ENCODE results near the gene IFT25.

Gene IFT25

DNA sequence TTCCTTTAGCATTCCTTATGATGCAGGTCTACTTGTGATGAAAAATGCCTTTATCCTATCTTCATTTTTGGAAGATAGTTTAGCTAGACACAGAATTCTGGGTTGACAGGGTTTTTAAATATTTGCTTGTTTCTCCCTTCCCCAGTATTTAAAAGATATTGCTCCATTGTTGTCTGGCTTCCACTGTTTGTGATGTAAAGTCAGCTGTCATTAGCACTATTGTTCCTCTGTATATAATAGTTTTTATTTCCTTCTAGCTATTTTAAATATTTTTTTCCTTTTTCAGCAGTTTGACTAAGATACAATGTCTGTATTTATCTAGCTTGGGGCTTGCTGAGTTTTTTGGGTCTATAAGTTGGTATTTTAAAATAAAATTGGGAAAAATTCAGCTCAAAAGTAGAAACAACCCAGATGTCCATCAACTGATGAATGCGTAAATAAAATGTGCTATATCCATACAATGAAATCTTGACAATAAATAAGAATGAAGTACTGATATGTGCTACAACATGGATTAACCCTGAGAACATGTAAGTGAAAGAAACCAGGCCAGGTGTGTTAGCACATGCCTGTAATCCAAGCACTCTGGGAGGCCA, 11.2 kb downstream of the IFT25 start:
- Histone ChIP-seq H2AFZ (ENCODE audit: low read depth, low read length) (no peak overlapping the region), H3K36me3 (ENCODE audit: insufficient read depth, low read length) (peaks cover 26% of the 10 kb centered on the region), H3K9me3 (ENCODE audit: low read length) (peaks cover 10% of the 10 kb centered on the region), H3K27me3 (ENCODE audit: insufficient read depth, low read length) (no peaks in the 10 kb centered on the region), H3K4me3 (ENCODE audit: low read length) (no peak overlapping the region), H3K4me1 (ENCODE audit: insufficient read depth, low read length) (no peaks in the 10 kb centered on the region)

GRCh38 chr1:53931523-53931922, 14.0 kb downstream of the IFT25 start:
- Histone ChIP-seq H3K36me3 (ENCODE audit: insufficient read depth, low read length) (peaks cover 31% of the 10 kb centered on the region), H2AFZ (ENCODE audit: low read depth, low read length) (no peak overlapping the region), H3K4me1 (ENCODE audit: insufficient read depth, low read length) (no peaks in the 10 kb centered on the region), H3K27me3 (ENCODE audit: insufficient read depth, low read length) (no peaks in the 10 kb centered on the region), H3K4me3 (ENCODE audit: low read length) (no peak overlapping the region), H3K9me3 (ENCODE audit: low read length) (peaks cover 10% of the 10 kb centered on the region)

GRCh38 chr1:53930932-53931331, 14.6 kb downstream of the IFT25 start:
- Histone ChIP-seq H3K9me3 (ENCODE audit: low read length) (peaks cover 10% of the 10 kb centered on the region), H3K4me3 (ENCODE audit: low read length) (no peak overlapping the region), H3K36me3 (ENCODE audit: insufficient read depth, low read length) (peaks cover 30% of the 10 kb centered on the region), H3K27me3 (ENCODE audit: insufficient read depth, low read length) (no peaks in the 10 kb centered on the region), H2AFZ (ENCODE audit: low read depth, low read length) (no peak overlapping the region), H3K4me1 (ENCODE audit: insufficient read depth, low read length) (no peaks in the 10 kb centered on the region)

DNA sequence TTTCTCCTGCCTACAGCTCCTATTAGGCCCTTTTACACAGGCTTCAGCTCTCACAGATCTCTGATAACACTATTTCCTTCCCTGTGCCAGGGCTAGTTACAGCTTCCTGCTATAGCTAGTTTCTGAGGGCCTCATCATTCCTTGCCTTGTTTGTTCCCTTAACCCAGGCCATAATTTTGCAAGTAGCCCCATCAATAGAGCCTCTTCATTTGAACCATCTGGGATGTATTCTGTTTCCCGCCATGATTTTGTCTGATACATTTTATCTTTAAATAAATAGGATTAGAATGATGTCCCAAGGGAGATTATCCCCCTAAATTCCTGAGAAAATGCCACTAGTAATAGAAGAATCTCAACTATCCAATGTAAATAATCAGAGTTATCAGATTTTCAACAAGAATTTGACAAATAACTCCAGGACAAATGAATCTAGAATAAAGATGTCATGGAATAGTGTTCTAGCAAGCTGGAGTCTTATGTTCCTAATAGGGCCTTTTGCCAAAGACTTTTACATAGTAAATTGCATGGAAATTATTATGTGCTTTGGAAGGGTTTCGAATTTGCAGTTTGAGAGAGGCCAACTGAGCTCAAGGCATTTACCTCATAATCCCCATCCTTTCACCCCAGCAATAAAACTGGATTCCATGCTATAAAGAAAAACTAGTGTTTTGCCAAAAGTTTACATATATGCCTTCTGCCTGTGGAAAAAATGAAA, 16.1 kb downstream of the IFT25 start:
- H2AFZ ChIP-seq (ENCODE audit: low read depth, low read length): no peak overlapping the region
- no peaks in the 10 kb centered on the region for H3K27me3 ChIP-seq (ENCODE audit: insufficient read depth, low read length)
- no peaks in the 10 kb centered on the region for H3K4me1 ChIP-seq (ENCODE audit: insufficient read depth, low read length)
- H3K9me3 ChIP-seq (ENCODE audit: low read length): peaks cover 6% of the 10 kb centered on the region
- H3K36me3 ChIP-seq (ENCODE audit: insufficient read depth, low read length): peaks cover 27% of the 10 kb centered on the region
- H3K4me3 ChIP-seq (ENCODE audit: low read length): no peak overlapping the region

- no peaks in the 10 kb centered on the region for H3K27me3 ChIP-seq (ENCODE audit: insufficient read depth, low read length)
- peaks cover 3% of the 10 kb centered on the region for H3K9me3 ChIP-seq (ENCODE audit: low read length)
- H3K36me3 ChIP-seq (ENCODE audit: insufficient read depth, low read length): peaks cover 36% of the 10 kb centered on the region
- H2AFZ ChIP-seq (ENCODE audit: low read depth, low read length): no peak overlapping the region
- no peaks in the 10 kb centered on the region for H3K4me1 ChIP-seq (ENCODE audit: insufficient read depth, low read length)
- H3K4me3 ChIP-seq (ENCODE audit: low read length): no peak overlapping the region
Observed at GRCh38 chr1:53927376-53927881, 18.1 kb downstream of the IFT25 start.

- Histone ChIP-seq H3K4me3 (ENCODE audit: low read length) (no peak overlapping the region), H2AFZ (ENCODE audit: low read depth, low read length) (no peak overlapping the region), H3K27me3 (ENCODE audit: insufficient read depth, low read length) (no peaks in the 10 kb centered on the region), H3K4me1 (ENCODE audit: insufficient read depth, low read length) (no peaks in the 10 kb centered on the region), H3K36me3 (ENCODE audit: insufficient read depth, low read length) (peaks cover 31% of the 10 kb centered on the region), H3K9me3 (ENCODE audit: low read length) (peaks cover 5% of the 10 kb centered on the region)
Observed at GRCh38 chr1:53919675-53920066, 25.8 kb downstream of the IFT25 start.

DNA sequence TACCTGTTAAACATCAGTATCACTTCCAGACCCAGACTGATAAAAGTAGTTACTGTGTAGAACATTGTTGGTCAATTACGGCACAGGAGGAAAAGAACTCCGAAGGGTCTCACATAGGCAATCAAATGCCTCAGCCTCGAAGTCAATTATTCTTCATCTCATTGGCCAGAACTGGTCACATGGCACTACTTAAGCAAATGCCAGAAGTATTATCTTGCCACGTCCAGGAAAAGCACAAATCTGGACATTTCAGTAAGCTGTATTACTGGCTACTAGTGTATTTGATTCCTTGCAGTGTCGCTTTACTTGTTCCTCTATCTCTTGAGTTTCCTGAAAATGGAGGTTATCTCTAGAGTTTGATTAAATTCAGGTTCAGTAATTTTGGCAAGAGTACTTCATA, 27.2 kb downstream of the IFT25 start:
- no peak overlapping the region for H3K4me3 ChIP-seq (ENCODE audit: low read length)
- no peaks in the 10 kb centered on the region for H3K4me1 ChIP-seq (ENCODE audit: insufficient read depth, low read length)
- peaks cover 5% of the 10 kb centered on the region for H3K9me3 ChIP-seq (ENCODE audit: low read length)
- H3K36me3 ChIP-seq (ENCODE audit: insufficient read depth, low read length): peaks cover 32% of the 10 kb centered on the region
- no peaks in the 10 kb centered on the region for H3K27me3 ChIP-seq (ENCODE audit: insufficient read depth, low read length)
- H2AFZ ChIP-seq (ENCODE audit: low read depth, low read length): no peak overlapping the region

- H3K4me3 ChIP-seq (ENCODE audit: low read length): no peak overlapping the region
- no peaks in the 10 kb centered on the region for H3K27me3 ChIP-seq (ENCODE audit: insufficient read depth, low read length)
- no peak overlapping the region for H2AFZ ChIP-seq (ENCODE audit: low read depth, low read length)
- H3K4me1 ChIP-seq (ENCODE audit: insufficient read depth, low read length): no peaks in the 10 kb centered on the region
- no peaks in the 10 kb centered on the region for H3K9me3 ChIP-seq (ENCODE audit: low read length)
- peaks cover 6% of the 10 kb centered on the region for H3K36me3 ChIP-seq (ENCODE audit: insufficient read depth, low read length)
Observed at GRCh38 chr1:53913352-53914033, 32.0 kb downstream of the IFT25 start.

DNA sequence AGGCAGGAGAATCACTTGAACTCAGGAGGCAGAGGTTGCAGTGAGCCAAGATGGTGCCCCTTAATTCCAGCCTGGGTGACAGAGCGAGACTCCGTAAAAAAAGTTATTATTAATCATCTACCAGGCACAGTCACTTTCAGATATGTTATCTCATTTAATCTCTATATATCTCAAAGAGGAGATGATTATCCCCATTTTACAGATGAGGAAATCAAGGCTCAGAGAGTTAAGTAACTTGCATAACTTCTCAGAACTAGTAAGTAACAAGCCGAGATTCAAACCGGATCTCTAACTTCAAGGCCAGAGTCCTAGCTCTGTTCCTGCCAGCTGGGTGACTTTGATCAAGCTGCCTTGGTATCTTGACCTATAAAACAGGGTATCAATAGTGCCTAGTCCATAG, 34.1 kb downstream of the IFT25 start:
- Histone ChIP-seq H3K4me1 (ENCODE audit: insufficient read depth, low read length) (no peaks in the 10 kb centered on the region), H3K27me3 (ENCODE audit: insufficient read depth, low read length) (no peaks in the 10 kb centered on the region), H3K9me3 (ENCODE audit: low read length) (no peaks in the 10 kb centered on the region), H3K4me3 (ENCODE audit: low read length) (no peak overlapping the region), H2AFZ (ENCODE audit: low read depth, low read length) (no peak overlapping the region), H3K36me3 (ENCODE audit: insufficient read depth, low read length) (peaks cover 2% of the 10 kb centered on the region)

DNA sequence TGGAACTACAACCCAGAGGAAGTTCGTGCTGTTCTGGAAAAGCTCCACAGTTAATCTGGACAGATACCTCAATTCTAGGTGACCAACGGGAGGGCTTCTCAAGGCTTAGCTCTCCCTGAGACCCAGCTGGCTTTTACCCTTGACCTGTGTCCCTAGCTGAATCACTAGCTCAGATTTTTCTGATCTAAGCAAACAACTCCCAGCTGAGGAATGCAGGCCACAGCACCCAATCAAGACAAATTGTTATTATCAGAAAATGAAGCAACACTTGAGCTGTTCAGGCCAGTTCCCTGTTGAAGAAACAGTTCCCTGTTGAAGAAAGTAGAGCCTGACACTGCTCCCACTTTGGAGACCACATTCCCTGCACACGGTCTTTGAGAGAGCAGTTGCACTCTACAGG, 35.6 kb downstream of the IFT25 start:
- H3K9me3 ChIP-seq (ENCODE audit: low read length): no peaks in the 10 kb centered on the region
- peaks cover 2% of the 10 kb centered on the region for H3K36me3 ChIP-seq (ENCODE audit: insufficient read depth, low read length)
- no peak overlapping the region for H2AFZ ChIP-seq (ENCODE audit: low read depth, low read length)
- no peak overlapping the region for H3K4me3 ChIP-seq (ENCODE audit: low read length)
- no peaks in the 10 kb centered on the region for H3K4me1 ChIP-seq (ENCODE audit: insufficient read depth, low read length)
- no peaks in the 10 kb centered on the region for H3K27me3 ChIP-seq (ENCODE audit: insufficient read depth, low read length)

GRCh38 chr1:53906121-53906520, 39.4 kb downstream of the IFT25 start:
- no peak overlapping the region for H2AFZ ChIP-seq (ENCODE audit: low read depth, low read length)
- no peaks in the 10 kb centered on the region for H3K27me3 ChIP-seq (ENCODE audit: insufficient read depth, low read length)
- H3K4me1 ChIP-seq (ENCODE audit: insufficient read depth, low read length): peaks cover 9% of the 10 kb centered on the region
- H3K9me3 ChIP-seq (ENCODE audit: low read length): no peaks in the 10 kb centered on the region
- H3K4me3 ChIP-seq (ENCODE audit: low read length): no peak overlapping the region
- no peaks in the 10 kb centered on the region for H3K36me3 ChIP-seq (ENCODE audit: insufficient read depth, low read length)

- H3K36me3 ChIP-seq (ENCODE audit: insufficient read depth, low read length): no peaks in the 10 kb centered on the region
- peaks cover 10% of the 10 kb centered on the region for H3K4me1 ChIP-seq (ENCODE audit: insufficient read depth, low read length)
- no peaks in the 10 kb centered on the region for H3K9me3 ChIP-seq (ENCODE audit: low read length)
- no peak overlapping the region for H2AFZ ChIP-seq (ENCODE audit: low read depth, low read length)
- H3K4me3 ChIP-seq (ENCODE audit: low read length): no peak overlapping the region
- H3K27me3 ChIP-seq (ENCODE audit: insufficient read depth, low read length): no peaks in the 10 kb centered on the region
Observed at GRCh38 chr1:53905509-53905908, 40.0 kb downstream of the IFT25 start.
